ENCODE measurements around the gene PIGV.
"Not testable (repeated sequence)": the region's sequence is repeated elsewhere in the genome, so short reads cannot be mapped to it uniquely, and the experiment has no call there.

The PIGV gene

DNA sequence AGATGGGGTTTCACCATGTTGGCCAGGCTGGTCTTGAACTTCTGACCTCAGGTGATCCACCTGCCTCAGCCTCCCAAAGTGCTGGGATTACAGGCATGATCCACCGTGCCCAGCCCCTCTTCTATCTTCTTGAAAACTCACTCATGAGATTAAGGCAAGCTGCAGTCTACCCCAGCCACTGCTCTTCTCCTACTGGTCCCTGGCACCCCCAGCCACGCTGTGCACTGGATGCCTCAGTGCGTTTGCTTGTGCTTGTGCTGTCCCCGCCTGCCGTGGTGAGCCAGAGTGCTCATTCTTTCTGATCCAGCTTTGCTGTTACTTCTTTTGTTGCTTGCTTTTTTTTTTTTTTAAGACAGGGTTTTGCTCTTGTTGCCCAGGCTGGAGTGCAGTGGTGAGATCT lies 49.9 kb downstream of the PIGV start:
- not testable (repeated sequence) for DNase-seq

- no peak for DNase-seq
Measured at GRCh38 chr1:26838474-26839338, 51.0 kb downstream of the PIGV start.

GRCh38 chr1:26839339-26839722 lies 51.6 kb downstream of the PIGV start:
- DNase-seq: no peak

- DNase-seq: no peak
Measured at GRCh38 chr1:26839779-26840178, 52.0 kb downstream of the PIGV start.

GRCh38 chr1:26844424-26845196 lies 56.9 kb downstream of the PIGV start:
- DNase-seq: no peak

GRCh38 chr1:26847826-26848225 lies 60.1 kb downstream of the PIGV start:
- not testable (repeated sequence) for DNase-seq
